GM12878 (cell line): ENCODE results near the gene SLF2. TPM values are rescaled to one million over a fixed set of nuclear protein-coding genes. Genes with fewer than 3 reads are reported as not detected.

ENCODE experiments used
- ATAC-seq: fragments of 200-7000 bp; cut with Tn5 transposase; 3 replicates; pipeline ENCODE4 v1.9.1; 2020; ENCODE audit warnings: mild to moderate bottlenecking, moderate library complexity
- BruUV-seq: library from RNA; stranded (reverse); fragments of 400-500 nt; replicated peaks from 2 replicates; lab custom pipeline; 2021; lab: Mats Ljungman, UMichigan
- CTCF ChIA-PET: fragments of 300-600 bp; sonication (Branson Sonifier 250); formaldehyde crosslinking; extraction: SDS; loops from one replicate; lab custom pipeline; 2021; ENCODE audit warnings: inconsistent platforms; lab: Yijun Ruan, JAX
- POLR2A ChIA-PET: fragments of 350-600 bp; formaldehyde crosslinking; extraction: SDS; loops from one replicate; lab custom pipeline; 2021; ENCODE audit warnings: inconsistent platforms; lab: Charles Lee
- RAD21 ChIA-PET: fragments of 300-600 bp; sonication (Branson Sonifier 250); formaldehyde crosslinking; loops from one replicate; lab custom pipeline; 2023; ENCODE audit warnings: antibody characterized with exemption; ENCODE audit not compliant: unreplicated experiment; lab: Charles Lee
- SMC1A ChIA-PET: fragments of 300-600 bp; sonication (Branson Sonifier 250); formaldehyde crosslinking; loops from one replicate; lab custom pipeline; 2023; ENCODE audit not compliant: unreplicated experiment, uncharacterized antibody; lab: Charles Lee
- DNase-seq: peaks from one replicate; pipeline ENCODE4 v3.0.0-alpha.2; 2011; ENCODE audit warnings: low read depth, low spot score
- FAIRE-seq: peaks from 3 replicates; lab custom pipeline; 2011; peaks lifted over from hg19 to GRCh38; lab: Jason Lieb, UNC
- H2AFZ ChIP-seq: 2 replicates; pipeline ENCODE4 v1.6.0; 2011; ENCODE audit warnings: low read depth, low read length, control low read depth; ENCODE audit not compliant: control insufficient read depth
- H3K27ac ChIP-seq: 2 replicates; pipeline ENCODE4 v1.5.1; 2011; ENCODE audit warnings: control low read depth; ENCODE audit not compliant: control insufficient read depth, insufficient read depth
- H3K27me3 ChIP-seq, 2 experiments: replicated peaks in 1 of 2; 2 replicates each; pipeline versions ENCODE4 v1.6.0 to v1.6.1; 2011; ENCODE audit warnings: low read length in 1 of 2; ENCODE audit not compliant: control insufficient read depth in 2 of 2, insufficient read depth in 2 of 2
- H3K36me3 ChIP-seq, 2 experiments: 2 replicates each; pipeline ENCODE4 v1.5.1; 2011; ENCODE audit warnings: low read length in 1 of 2; ENCODE audit not compliant: control insufficient read depth in 2 of 2, insufficient read depth in 2 of 2
- H3K4me1 ChIP-seq: 2 replicates; pipeline ENCODE4 v1.6.1; 2011; ENCODE audit warnings: mild to moderate bottlenecking, low read length, moderate library complexity, mixed read lengths; ENCODE audit not compliant: control insufficient read depth, insufficient read depth
- H3K4me2 ChIP-seq: 2 replicates; pipeline ENCODE4 v1.6.0; 2011; ENCODE audit warnings: control low read depth; ENCODE audit not compliant: control insufficient read depth, insufficient read depth
- H3K4me3 ChIP-seq: fragments of 200-600 bp; sonication (generic); 2 replicates; pipeline ENCODE4 v1.5.1; 2016
- H3K79me2 ChIP-seq: 2 replicates; pipeline ENCODE4 v1.6.0; 2011; ENCODE audit warnings: low read length; ENCODE audit not compliant: control insufficient read depth, insufficient read depth
- H3K9ac ChIP-seq: 2 replicates; pipeline ENCODE4 v1.8.0; 2011; ENCODE audit warnings: low read length, control low read depth, mixed read lengths; ENCODE audit not compliant: control insufficient read depth, insufficient read depth
- H3K9me3 ChIP-seq: replicated peaks from 3 replicates; pipeline ENCODE4 v1.5.1; 2011; ENCODE audit warnings: mild to moderate bottlenecking, low read length; ENCODE audit not compliant: control insufficient read depth, insufficient read depth
- H4K20me1 ChIP-seq: 2 replicates; pipeline ENCODE4 v1.6.0; 2011; ENCODE audit not compliant: control insufficient read depth, insufficient read depth
- CBFB ChIP-seq: IDR thresholded peaks from 2 replicates; pipeline ENCODE4 v1.6.1; 2016; ENCODE audit warnings: antibody characterized with exemption, low read depth
- CBX3 ChIP-seq: fragments of 200-600 bp; sonication (generic); IDR thresholded peaks from 2 replicates; pipeline ENCODE4 v1.6.1; 2016; ENCODE audit warnings: low read depth, borderline replicate concordance
- HDAC6 ChIP-seq: fragments of 200-600 bp; sonication (generic); IDR thresholded peaks from one replicate; pipeline ENCODE4 v1.8.0; 2017; ENCODE audit warnings: antibody characterized with exemption; ENCODE audit not compliant: unreplicated experiment
- IKZF1 ChIP-seq: fragments of 450-650 bp; conservative IDR thresholded peaks from 2 replicates; pipeline ENCODE4 v1.6.1; 2017; ENCODE audit warnings: antibody characterized with exemption, mild to moderate bottlenecking
- IKZF2 ChIP-seq, 2 experiments: fragments of 450-650 bp; IDR thresholded peaks; 2 replicates each; pipeline ENCODE4 v1.6.1; 2017; ENCODE audit warnings: mild to moderate bottlenecking in 2 of 2, moderate library complexity in 2 of 2
- LARP7 ChIP-seq: fragments of 450-650 bp; IDR thresholded peaks from 2 replicates; pipeline ENCODE4 v1.6.1; 2017; ENCODE audit warnings: mild to moderate bottlenecking
- MYB ChIP-seq: fragments of 150-350 bp; IDR thresholded peaks from 2 replicates; pipeline ENCODE4 v1.6.1; 2014; ENCODE audit warnings: mild to moderate bottlenecking, low read depth, low read length, borderline replicate concordance
- NBN ChIP-seq: fragments of 450-650 bp; IDR thresholded peaks from 2 replicates; pipeline ENCODE4 v1.6.1; 2016
- NFYB ChIP-seq: IDR thresholded peaks from 2 replicates; pipeline ENCODE4 v1.6.1; 2011; ENCODE audit warnings: low read depth, mild to moderate bottlenecking, low read length, improper control_type of control experiment, moderate library complexity; ENCODE audit not compliant: insufficient read depth
- POLR2A ChIP-seq: IDR thresholded peaks from 2 replicates; pipeline ENCODE4 v1.6.1; 2011; ENCODE audit warnings: low read depth, mild to moderate bottlenecking, low read length
- RB1 ChIP-seq: fragments of 450-650 bp; formaldehyde crosslinking; IDR thresholded peaks from 2 replicates; pipeline ENCODE4 v1.6.1; 2017; ENCODE audit warnings: mild to moderate bottlenecking, borderline replicate concordance
- SMC3 ChIP-seq: IDR thresholded peaks from 2 replicates; pipeline ENCODE4 v1.6.1; 2011; ENCODE audit warnings: low read length, improper control_type of control experiment, borderline replicate concordance
- SP1 ChIP-seq: IDR thresholded peaks from one replicate; pipeline ENCODE4 v1.6.1; 2011; ENCODE audit warnings: low read depth, low read length
- TARDBP ChIP-seq: IDR thresholded peaks from 2 replicates; pipeline ENCODE4 v1.6.1; 2016; ENCODE audit warnings: borderline replicate concordance
- ZSCAN29 ChIP-seq: fragments of 450-650 bp; IDR thresholded peaks from 2 replicates; pipeline ENCODE4 v1.6.1; 2017; ENCODE audit warnings: mild to moderate bottlenecking, moderate library complexity
- WGBS: methylation state at CpG from one replicate; pipeline ENCODE4 v1.1.6; 2016; ENCODE audit warnings: low lambda C conversion rate; ENCODE audit not compliant: insufficient replicate concordance, insufficient coverage; ENCODE audit errors: missing lambda C conversion rate; 5-methylcytosine and 5-hydroxymethylcytosine counted together
- in situ Hi-C: fragments of 300-500 bp; cut with MboI; formaldehyde crosslinking; loops from 9 replicates; pipeline ENCODE4 v1.14.3; 2018; ENCODE audit warnings: mixed read lengths
- intact Hi-C: fragments of 100-400 bp; cut with micrococcal nuclease; formaldehyde crosslinking; loops from one replicate; pipeline ENCODE4 v1.14.2; 2022; ENCODE audit not compliant: unreplicated experiment
- polyA plus RNA-seq, 11 experiments: library from polyadenylated mRNA; depleted of rRNA in 4 of 11; unstranded in 6 of 11; stranded (reverse) in 5 of 11; fragments of >200 nt; fragmentation: Nextera tagmentation in 4 of 11; fragmentation: Illumina TruSeq in 1 of 11; extraction: Ambion mirVana in 4 of 11; extraction: Trizol in 1 of 11; gene quantifications; 1 replicate in 1 of 11; 2 replicates in 10 of 11; pipeline versions ENCODE4 v1.2.1 to v1.2.3, GENCODE V29; 2011 to 2016; ENCODE audit warnings: inconsistent platforms in 2 of 11, missing spikeins in 2 of 11, low read depth in 1 of 11
- total RNA-seq, 4 experiments: library from RNA; depleted of rRNA in 3 of 4; stranded (reverse); fragments of >200 nt in 3 of 4; fragmentation: Illumina TruSeq in 1 of 4; extraction: Trizol in 1 of 4; gene quantifications; 2 replicates each; pipeline versions ENCODE4 v1.2.1 to v1.2.3, GENCODE V29; 2013 to 2021
- TF ChIP-seq, protein P1 (sequence below): fragments of 450-650 bp; IDR thresholded peaks from 2 replicates; pipeline ENCODE4 v1.6.1; 2017; ENCODE audit warnings: mild to moderate bottlenecking, moderate library complexity
- TF ChIP-seq, protein P2 (sequence below): fragments of 450-650 bp; IDR thresholded peaks from 2 replicates; pipeline ENCODE4 v1.6.1; 2017; ENCODE audit warnings: mild to moderate bottlenecking, moderate library complexity

Gene SLF2
- total and polyA plus RNA-seq, 10 of the 15 experiments (the other 5 are each of a cell fraction or from before 2014, with no cell fraction given): 3.0 to 25.2 (median 17.9) TPM

DNA sequence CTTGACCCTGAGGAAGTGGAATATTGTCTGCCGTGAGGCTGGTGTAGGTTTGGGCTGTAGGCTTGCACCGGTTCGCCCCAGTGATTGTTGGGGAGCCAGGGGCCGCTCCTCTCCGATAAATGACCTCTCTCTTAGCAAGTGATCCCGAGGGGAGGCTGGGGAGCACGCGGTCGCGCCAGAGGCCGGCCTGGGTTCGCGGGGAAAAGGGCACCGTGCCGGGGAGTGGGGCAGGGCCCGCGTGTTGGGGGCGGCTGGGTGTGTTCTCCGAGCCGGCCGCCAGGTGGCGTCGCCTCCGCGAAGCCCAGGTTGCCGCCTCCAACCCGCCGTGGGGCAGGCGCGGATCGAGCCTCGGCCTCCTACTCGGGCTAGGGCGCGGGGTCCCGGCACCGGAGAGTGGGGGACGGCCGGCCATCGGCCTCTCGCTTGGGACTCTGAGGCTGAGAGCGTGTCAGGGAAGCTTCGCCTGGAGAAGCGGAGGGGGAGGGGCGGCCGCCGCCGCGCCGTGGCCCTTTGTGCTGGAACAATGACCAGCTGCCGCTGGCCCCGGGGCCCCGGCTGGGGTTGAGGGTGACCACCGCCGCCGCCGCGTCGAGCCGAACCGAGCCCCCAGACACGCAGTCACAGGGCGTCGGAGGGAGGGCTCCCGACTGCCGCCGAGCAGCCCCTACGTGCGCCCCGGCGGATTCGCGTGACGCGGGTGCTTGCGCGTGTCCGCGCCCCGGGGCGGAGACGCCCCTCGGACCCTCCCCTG, 86.4 kb downstream of the SLF2 start:
- Histone ChIP-seq H2AFZ (peak overlapping the region; percentile 90), H3K9me3 (no peaks in the 10 kb centered on the region), H3K27ac (peak overlapping the region; percentile 88), H3K36me3 (no peaks in the 10 kb centered on the region; a peak in 2 of 4 replicates), H3K9ac (peak overlapping the region; percentile 63), H3K4me2 (peak overlapping the region; percentile 99), H3K4me1 (peaks cover 17% of the 10 kb centered on the region), H3K79me2 (peaks cover 10% of the 10 kb centered on the region), H3K4me3 (peak overlapping the region; percentile 86), H4K20me1 (no peaks in the 10 kb centered on the region), H3K27me3 (no peaks in the 10 kb centered on the region)
- ATAC-seq (peak; percentile 75), FAIRE-seq (no peak), DNase-seq (no peak)
- CTCF ChIA-PET: interaction anchor here (0.8 to 5.7 kb wide), 14 partner anchors 9 to 85 kb away, joined by 3 to 91 read pairs (median 6); partner anchors contain the start of genes KAZALD1, MRPL43, PDZD7 and SFXN3
- POLR2A ChIA-PET: interaction anchor here (0.6 to 3.8 kb wide), 4 partner anchors 13 to 84 kb away, joined by 3 to 23 read pairs (median 4); partner anchors contain the start of genes KAZALD1, MRPL43 and TWNK
- intact Hi-C loops: loop anchor here (1.0 to 5.0 kb wide), 3 partner anchors 14 to 87 kb away; partner anchors contain the start of genes KAZALD1 and SLF2
- RAD21 ChIA-PET: interaction anchor here (0.6 to 4.6 kb wide), 10 partner anchors 12 to 125 kb away, joined by 3 to 26 read pairs (median 4); partner anchors contain the start of genes KAZALD1, MRPL43 and TWNK
- in situ Hi-C loops: no loop called here
- SMC1A ChIA-PET: interaction anchor here (1.4 to 2.0 kb wide), 3 partner anchors 12 to 42 kb away, joined by 4 to 9 read pairs (median 6); no protein-coding TSS in a partner anchor
- WGBS: 1% methylated on average over 35 of the region's 83 CpGs
- no TSS peak for BruUV-seq
- TF ChIP-seq MYB (no peak), RB1 (peak; percentile 86; the same call in 1 of the 2 replicates), SP1 (no peak), POLR2A (peak; percentile 77), SMC3 (peak; percentile 43), HDAC6 (no peak), CBX3 (no peak), IKZF2 (IDR thresholded peaks at IDR 0.05) (no peak), LARP7 (peak; percentile 89), TARDBP (no peak), NBN (peak; percentile 51; the same call in 1 of the 2 replicates), IKZF1 (peak; percentile 78), CBFB (no peak), ZSCAN29 (0 out of 2 replicates have a peak, but pooled peaks have one; percentile 5), NFYB (no peak)
- TF ChIP-seq, protein P1, sequence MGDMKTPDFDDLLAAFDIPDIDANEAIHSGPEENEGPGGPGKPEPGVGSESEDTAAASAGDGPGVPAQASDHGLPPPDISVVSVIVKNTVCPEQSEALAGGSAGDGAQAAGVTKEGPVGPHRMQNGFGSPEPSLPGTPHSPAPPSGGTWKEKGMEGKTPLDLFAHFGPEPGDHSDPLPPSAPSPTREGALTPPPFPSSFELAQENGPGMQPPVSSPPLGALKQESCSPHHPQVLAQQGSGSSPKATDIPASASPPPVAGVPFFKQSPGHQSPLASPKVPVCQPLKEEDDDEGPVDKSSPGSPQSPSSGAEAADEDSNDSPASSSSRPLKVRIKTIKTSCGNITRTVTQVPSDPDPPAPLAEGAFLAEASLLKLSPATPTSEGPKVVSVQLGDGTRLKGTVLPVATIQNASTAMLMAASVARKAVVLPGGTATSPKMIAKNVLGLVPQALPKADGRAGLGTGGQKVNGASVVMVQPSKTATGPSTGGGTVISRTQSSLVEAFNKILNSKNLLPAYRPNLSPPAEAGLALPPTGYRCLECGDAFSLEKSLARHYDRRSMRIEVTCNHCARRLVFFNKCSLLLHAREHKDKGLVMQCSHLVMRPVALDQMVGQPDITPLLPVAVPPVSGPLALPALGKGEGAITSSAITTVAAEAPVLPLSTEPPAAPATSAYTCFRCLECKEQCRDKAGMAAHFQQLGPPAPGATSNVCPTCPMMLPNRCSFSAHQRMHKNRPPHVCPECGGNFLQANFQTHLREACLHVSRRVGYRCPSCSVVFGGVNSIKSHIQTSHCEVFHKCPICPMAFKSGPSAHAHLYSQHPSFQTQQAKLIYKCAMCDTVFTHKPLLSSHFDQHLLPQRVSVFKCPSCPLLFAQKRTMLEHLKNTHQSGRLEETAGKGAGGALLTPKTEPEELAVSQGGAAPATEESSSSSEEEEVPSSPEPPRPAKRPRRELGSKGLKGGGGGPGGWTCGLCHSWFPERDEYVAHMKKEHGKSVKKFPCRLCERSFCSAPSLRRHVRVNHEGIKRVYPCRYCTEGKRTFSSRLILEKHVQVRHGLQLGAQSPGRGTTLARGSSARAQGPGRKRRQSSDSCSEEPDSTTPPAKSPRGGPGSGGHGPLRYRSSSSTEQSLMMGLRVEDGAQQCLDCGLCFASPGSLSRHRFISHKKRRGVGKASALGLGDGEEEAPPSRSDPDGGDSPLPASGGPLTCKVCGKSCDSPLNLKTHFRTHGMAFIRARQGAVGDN: peak; percentile 11
- TF ChIP-seq, protein P2, sequence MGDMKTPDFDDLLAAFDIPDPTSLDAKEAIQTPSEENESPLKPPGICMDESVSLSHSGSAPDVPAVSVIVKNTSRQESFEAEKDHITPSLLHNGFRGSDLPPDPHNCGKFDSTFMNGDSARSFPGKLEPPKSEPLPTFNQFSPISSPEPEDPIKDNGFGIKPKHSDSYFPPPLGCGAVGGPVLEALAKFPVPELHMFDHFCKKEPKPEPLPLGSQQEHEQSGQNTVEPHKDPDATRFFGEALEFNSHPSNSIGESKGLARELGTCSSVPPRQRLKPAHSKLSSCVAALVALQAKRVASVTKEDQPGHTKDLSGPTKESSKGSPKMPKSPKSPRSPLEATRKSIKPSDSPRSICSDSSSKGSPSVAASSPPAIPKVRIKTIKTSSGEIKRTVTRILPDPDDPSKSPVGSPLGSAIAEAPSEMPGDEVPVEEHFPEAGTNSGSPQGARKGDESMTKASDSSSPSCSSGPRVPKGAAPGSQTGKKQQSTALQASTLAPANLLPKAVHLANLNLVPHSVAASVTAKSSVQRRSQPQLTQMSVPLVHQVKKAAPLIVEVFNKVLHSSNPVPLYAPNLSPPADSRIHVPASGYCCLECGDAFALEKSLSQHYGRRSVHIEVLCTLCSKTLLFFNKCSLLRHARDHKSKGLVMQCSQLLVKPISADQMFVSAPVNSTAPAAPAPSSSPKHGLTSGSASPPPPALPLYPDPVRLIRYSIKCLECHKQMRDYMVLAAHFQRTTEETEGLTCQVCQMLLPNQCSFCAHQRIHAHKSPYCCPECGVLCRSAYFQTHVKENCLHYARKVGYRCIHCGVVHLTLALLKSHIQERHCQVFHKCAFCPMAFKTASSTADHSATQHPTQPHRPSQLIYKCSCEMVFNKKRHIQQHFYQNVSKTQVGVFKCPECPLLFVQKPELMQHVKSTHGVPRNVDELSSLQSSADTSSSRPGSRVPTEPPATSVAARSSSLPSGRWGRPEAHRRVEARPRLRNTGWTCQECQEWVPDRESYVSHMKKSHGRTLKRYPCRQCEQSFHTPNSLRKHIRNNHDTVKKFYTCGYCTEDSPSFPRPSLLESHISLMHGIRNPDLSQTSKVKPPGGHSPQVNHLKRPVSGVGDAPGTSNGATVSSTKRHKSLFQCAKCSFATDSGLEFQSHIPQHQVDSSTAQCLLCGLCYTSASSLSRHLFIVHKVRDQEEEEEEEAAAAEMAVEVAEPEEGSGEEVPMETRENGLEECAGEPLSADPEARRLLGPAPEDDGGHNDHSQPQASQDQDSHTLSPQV: peak; percentile 70; the same call in 1 of the 2 replicates
